A549 (cell line): ENCODE measurements around the gene APBB2.

ENCODE experiments used
- BHLHE40 ChIP-seq: IDR thresholded peaks from 2 replicates; pipeline ENCODE4 v1.6.1; 2012; ENCODE audit warnings: low read depth, low read length, inconsistent platforms
- CBX8 ChIP-seq: fragments of 200-600 bp; sonication (generic); IDR thresholded peaks from 2 replicates; pipeline ENCODE4 v1.6.1; 2016
- CEBPB ChIP-seq, 2 experiments: fragments of >200 bp in 1 of 2; sonication (Bioruptor Twin) in 1 of 2; formaldehyde crosslinking in 1 of 2; IDR thresholded peaks; 2 replicates each; pipeline ENCODE4 v1.6.1; 2012 to 2016
- CHD2 ChIP-seq: fragments of 150-350 bp; IDR thresholded peaks from 2 replicates; pipeline ENCODE4 v1.6.1; 2014; ENCODE audit warnings: low read length; ENCODE audit not compliant: partially characterized antibody
- MAZ ChIP-seq: fragments of 150-350 bp; IDR thresholded peaks from 2 replicates; pipeline ENCODE4 v1.6.1; 2014; ENCODE audit warnings: antibody characterized with exemption, low read depth, low read length, borderline replicate concordance
- POLR2A ChIP-seq: IDR thresholded peaks from 2 replicates; pipeline ENCODE4 v1.6.1; 2012; ENCODE audit warnings: mild to moderate bottlenecking, low read length
- TF ChIP-seq, protein P1 (sequence below): fragments of 250-450 bp; sonication (Bioruptor Pico); IDR thresholded peaks from 2 replicates; pipeline ENCODE4 v1.5.0; 2021; ENCODE audit warnings: mild to moderate bottlenecking, moderate library complexity, borderline replicate concordance
- TF ChIP-seq, protein P2 (sequence below): fragments of >200 bp; sonication (Bioruptor Twin); formaldehyde crosslinking; IDR thresholded peaks from 3 replicates; pipeline ENCODE4 v1.5.1; 2016
- TF ChIP-seq, protein P3 (sequence below): IDR thresholded peaks from 2 replicates; pipeline ENCODE4 v1.6.1; 2012
- TF ChIP-seq, protein P4 (sequence below): IDR thresholded peaks from 2 replicates; pipeline ENCODE4 v1.6.1; 2012

DNA sequence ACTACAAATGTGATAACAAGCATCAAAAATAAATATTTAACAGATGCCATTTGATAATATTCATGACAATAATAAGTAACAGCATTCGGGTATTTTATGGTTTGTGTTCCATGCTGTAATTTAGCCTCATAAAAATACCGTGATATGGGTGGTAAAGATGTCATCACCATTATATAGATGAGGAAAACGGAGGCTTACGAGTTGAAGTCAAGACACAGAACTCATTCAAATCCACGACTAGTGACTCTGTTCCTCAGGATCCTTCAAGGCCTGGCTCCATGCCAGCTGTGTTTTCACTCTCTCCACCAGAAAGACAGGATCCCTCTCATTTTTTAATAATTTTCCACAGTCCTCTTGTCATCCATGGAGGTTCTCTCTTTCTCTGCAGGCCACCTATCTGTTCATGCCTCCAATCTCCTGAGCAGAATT, 94.5 kb downstream of the APBB2 start:
- TF ChIP-seq CHD2 (no peak), BHLHE40 (no peak), POLR2A (no peak), CEBPB (IDR thresholded peaks at IDR 0.05) (no peak), MAZ (no peak), CBX8 (no peak)
- TF ChIP-seq, protein P1, sequence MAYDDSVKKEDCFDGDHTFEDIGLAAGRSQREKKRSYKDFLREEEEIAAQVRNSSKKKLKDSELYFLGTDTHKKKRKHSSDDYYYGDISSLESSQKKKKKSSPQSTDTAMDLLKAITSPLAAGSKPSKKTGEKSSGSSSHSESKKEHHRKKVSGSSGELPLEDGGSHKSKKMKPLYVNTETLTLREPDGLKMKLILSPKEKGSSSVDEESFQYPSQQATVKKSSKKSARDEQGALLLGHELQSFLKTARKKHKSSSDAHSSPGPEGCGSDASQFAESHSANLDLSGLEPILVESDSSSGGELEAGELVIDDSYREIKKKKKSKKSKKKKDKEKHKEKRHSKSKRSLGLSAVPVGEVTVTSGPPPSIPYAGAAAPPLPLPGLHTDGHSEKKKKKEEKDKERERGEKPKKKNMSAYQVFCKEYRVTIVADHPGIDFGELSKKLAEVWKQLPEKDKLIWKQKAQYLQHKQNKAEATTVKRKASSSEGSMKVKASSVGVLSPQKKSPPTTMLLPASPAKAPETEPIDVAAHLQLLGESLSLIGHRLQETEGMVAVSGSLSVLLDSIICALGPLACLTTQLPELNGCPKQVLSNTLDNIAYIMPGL (CRISPR knock-in tag): no peak
- TF ChIP-seq, protein P2, sequence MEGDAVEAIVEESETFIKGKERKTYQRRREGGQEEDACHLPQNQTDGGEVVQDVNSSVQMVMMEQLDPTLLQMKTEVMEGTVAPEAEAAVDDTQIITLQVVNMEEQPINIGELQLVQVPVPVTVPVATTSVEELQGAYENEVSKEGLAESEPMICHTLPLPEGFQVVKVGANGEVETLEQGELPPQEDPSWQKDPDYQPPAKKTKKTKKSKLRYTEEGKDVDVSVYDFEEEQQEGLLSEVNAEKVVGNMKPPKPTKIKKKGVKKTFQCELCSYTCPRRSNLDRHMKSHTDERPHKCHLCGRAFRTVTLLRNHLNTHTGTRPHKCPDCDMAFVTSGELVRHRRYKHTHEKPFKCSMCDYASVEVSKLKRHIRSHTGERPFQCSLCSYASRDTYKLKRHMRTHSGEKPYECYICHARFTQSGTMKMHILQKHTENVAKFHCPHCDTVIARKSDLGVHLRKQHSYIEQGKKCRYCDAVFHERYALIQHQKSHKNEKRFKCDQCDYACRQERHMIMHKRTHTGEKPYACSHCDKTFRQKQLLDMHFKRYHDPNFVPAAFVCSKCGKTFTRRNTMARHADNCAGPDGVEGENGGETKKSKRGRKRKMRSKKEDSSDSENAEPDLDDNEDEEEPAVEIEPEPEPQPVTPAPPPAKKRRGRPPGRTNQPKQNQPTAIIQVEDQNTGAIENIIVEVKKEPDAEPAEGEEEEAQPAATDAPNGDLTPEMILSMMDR: no peak
- TF ChIP-seq, protein P3, sequence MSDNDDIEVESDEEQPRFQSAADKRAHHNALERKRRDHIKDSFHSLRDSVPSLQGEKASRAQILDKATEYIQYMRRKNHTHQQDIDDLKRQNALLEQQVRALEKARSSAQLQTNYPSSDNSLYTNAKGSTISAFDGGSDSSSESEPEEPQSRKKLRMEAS: no peak
- TF ChIP-seq, protein P4, sequence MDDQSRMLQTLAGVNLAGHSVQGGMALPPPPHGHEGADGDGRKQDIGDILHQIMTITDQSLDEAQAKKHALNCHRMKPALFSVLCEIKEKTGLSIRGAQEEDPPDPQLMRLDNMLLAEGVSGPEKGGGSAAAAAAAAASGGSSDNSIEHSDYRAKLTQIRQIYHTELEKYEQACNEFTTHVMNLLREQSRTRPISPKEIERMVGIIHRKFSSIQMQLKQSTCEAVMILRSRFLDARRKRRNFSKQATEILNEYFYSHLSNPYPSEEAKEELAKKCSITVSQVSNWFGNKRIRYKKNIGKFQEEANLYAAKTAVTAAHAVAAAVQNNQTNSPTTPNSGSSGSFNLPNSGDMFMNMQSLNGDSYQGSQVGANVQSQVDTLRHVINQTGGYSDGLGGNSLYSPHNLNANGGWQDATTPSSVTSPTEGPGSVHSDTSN: no peak
